ENCODE data around the gene PACS2.
A peak's percentile ranks its signal among the peaks of the same experiment; 100 is the strongest.
"Not testable (repeated sequence)": the region's sequence is repeated elsewhere in the genome, so short reads cannot be mapped to it uniquely, and the experiment has no call there.

Gene PACS2

DNA sequence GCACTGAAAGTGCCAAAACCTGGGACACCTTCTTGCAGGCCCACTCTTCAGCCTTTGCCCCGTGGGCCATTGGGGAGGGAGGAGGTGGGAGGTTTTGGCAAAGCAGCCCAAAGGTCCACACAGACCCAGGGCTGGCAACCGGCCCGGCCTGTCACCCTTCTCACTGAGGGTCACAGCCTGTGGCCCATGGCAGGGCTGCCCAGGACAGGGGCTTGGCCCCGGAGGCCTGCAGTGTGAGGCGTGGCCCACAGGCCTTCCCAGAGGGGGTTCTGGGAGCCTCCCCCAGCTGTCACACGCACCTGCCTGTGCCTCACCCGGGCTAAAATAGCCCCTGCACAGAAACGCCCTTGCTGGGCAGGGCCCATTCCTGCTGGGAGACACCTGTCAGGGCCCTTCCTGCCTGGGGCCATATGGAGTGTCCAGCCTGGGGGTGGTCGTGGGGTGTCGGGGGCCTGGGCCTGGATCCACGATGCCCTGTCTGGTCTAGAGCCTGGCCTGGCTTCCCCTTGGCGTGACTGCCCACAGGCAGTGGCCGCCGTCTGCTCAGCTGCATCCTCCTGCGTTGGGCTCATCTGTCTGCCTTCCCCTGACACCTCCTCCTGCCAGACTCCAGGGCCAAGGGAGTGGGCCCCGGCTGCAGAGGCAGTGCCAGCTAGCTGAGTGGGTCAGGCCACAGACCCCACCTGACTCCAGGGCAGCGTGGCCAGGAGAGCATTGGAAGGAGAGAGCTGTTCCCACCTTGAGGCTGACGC is 19.2 kb downstream of the PACS2 start:
- peak; percentile 43 for DNase-seq

DNA sequence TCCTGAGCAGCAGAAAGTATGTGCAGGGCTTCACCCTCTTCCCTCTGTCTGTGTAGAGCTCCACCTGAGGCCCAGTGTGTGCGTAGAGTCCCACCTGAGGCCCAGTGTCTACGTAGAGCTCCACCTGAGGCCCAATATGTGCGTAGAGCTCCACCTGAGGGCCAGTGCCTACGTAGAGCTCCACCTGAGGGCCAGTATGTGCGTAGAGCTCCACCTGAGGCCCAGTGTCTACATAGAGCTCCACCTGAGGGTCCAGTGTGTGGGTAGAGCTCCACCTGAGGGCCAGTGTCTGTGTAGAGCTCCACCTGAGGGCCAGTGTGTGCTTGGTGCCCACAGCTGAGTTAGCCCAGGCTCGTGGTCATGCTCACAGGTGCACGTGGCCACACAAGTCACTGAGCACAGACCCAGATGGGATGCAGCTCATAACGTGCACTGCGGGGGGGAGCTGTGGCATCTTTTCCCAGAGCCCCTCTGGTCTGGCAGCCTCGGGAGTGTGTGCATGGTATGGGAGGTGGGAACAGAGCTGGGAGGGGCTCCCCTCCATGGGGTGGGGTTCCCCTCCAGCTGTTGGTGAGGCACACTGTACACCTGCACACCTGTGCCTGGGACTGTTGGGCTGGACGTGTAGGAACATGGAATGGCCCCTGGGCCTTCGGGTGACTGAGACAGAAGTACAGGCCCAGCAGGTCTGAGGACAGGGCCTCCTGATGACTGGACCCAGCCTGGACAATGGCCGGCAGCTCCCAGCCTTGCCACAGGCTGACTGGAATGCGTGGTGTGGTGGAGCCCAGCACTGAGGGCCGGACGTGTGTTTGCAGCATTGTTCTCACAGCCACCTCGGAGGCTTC is 20.1 kb downstream of the PACS2 start:
- DNase-seq = no peak

GRCh38 chr14:105335231-105335542 is 20.6 kb downstream of the PACS2 start:
- DNase-seq = not testable (repeated sequence)

DNA sequence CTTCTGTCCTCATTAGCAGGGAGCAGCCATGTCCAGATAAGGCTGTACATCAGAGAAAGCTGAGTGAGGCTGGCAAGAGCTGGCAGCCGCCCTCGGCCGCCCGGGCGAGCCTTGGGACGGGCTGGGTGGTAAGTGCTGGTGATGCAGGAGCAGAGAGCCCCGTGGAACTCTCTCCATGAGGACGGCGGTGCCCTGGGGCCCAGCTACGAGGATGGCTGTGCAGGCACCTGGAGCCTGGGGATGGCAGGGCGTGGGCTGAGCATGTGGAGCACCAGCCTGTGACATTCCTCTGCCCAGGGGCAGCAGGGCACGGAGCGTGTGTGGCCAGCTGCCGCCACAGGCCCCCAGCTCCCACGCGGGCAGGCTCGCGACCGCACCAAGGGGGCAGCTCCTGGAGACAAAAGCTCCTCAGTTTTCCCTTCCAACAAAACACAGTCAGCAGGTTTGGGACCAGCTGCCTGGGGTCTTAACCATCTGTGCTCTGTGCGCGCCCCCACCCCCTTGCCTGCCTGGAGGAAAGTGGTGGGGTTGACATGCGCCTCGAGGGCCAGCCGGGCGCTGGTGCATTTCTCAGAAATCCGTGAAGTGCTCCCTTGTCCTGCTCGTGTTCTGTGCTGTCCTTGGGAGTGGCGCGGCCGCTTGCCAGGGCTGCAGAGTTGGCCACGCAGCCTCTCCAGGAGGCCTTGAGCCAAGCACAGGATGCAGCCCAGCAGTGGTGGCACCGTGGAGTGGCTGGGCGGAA is 21.4 kb downstream of the PACS2 start:
- DNase-seq = no peak

- no peak for DNase-seq
Measured at GRCh38 chr14:105336477-105337287, 22.1 kb downstream of the PACS2 start.

DNA sequence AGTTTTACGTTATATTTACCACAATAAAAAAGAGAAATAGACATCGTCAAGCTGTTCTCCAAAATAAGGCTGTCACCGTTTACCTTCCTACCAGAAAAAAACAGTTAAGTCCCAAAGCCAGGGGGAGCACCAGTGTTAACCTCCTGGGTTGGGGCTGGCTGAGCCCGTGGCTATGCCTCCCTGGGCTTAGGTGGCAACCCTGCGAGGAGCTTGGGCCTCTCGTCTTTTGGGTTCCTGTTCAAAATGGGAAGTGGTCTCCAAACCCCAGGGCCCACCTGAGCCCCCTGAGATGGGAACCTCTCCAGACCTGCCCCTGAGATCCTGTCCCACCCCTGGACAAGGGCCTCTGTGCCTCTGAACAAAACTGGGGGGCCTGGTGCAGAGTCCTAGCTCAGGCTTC is 22.9 kb downstream of the PACS2 start:
- no peak for DNase-seq

DNA sequence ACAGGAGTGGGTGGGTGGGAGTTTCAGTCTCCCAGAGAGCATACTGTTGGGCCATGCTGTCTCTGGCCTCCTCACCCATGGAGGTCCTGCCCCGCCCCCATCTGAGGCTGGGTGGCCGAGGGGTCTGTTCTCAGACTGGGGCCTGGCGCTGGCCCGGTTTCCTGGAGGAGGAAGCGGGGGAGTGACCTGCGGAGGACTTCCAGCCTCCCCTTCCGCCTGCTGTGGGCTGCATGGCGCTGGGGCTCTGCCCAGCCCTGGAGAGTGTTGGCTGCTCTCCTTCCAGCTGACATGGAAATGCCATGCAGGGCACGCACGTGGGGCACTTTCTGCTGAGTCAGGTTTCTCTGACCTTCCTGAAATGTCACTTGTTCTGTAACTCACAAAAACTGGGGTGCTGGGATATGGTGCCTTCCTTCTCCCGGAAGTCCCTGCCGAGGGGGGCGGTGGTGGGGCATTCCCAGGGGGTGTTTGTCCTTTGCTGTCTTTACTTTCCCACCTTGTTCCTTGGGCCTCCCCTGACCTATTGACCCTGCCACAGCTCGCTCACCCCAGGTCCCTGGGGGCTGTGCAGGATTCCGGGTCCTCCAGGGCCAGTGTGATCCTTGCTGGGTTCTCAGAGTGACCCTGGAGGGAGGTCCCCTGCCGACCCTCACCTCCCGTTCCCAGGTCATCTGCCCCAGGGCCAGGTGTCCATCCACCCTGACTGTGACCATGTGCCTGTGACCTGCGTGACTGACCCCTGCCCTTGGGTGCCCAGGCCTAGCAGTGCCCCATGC is 23.6 kb downstream of the PACS2 start:
- DNase-seq = no peak

DNA sequence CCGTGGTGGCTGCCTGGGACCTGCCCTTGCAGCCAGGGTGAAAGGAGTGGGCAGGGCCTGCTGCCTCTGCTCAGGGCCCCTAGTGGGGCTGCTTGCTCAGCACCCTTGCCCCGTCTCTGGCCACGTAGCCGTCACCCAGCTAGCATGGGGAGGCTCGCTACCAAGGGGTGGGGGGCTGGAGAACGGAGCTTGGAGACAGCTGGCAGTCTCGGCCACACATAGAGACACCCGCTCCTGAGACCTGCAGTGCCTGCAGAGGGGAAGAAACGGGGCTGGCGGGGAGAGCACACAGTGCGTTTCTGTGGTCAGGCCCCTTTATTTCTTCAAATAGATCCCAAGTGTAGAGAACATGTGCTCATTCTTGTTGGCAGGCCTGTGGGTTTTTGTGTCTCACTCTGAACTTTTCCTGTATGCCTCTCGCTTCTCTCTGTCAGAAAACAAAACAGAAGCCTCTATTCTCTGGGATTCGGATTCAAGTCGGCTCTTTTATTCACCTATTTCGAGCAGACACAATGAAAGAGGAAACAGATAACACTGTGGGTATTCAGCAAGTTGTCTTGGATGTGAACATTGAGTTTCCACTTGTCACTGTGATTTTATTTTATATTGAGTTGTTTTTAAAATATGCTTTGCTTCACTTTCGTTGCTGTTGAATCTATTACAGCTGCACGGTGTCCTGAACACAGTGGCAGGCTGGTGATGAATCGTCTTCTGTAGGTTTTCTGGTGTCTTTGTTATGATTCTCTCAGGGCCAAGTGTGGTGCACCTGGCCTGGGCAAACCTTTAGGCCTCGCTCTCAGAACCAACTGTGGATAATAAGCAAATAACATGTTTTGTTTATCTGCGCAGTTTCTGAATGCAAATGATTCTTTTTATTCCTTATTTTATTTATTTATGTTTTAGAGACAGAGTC is 26.5 kb downstream of the PACS2 start:
- DNase-seq = no peak

DNA sequence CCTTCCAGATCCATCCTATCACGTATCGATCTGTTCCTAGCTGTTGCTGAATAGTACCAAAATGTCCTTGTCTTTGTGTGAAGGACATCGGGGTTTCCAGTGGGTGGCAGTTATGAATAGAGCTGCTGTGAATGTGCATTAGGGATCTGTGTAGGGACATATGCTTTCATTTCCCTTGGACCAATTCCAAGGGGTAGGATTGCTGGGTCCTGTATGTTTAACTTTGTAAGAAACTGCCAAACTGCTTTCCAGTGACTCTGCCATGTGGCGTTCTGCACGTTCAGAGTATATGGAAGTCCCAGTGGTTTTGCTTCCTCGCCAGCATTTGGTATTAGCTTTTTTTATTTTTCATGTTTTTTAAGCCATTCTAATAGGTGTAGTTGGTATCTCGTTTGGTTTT is 28.6 kb downstream of the PACS2 start:
- DNase-seq = no peak

DNA sequence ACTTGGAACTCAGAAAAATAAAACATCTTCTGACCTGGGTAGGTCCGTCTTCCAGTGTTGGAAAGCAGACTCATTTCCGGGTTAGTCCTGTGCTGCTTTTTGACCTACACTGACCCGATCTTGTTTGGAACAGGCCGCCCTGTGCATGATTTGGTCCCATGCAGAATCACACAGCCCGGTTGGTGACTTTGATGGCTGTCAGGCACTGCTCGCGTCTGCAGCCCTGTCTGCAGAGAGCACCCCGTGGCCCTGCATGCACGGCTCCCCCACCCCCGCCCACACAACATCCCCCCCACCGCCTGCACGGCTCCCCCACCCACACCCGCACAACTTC is 31.6 kb downstream of the PACS2 start:
- no peak for DNase-seq

- DNase-seq = no peak
Measured at GRCh38 chr14:105346876-105347586, 32.5 kb downstream of the PACS2 start.

- DNase-seq = no peak
Measured at GRCh38 chr14:105347587-105347968, 33.0 kb downstream of the PACS2 start.

DNA sequence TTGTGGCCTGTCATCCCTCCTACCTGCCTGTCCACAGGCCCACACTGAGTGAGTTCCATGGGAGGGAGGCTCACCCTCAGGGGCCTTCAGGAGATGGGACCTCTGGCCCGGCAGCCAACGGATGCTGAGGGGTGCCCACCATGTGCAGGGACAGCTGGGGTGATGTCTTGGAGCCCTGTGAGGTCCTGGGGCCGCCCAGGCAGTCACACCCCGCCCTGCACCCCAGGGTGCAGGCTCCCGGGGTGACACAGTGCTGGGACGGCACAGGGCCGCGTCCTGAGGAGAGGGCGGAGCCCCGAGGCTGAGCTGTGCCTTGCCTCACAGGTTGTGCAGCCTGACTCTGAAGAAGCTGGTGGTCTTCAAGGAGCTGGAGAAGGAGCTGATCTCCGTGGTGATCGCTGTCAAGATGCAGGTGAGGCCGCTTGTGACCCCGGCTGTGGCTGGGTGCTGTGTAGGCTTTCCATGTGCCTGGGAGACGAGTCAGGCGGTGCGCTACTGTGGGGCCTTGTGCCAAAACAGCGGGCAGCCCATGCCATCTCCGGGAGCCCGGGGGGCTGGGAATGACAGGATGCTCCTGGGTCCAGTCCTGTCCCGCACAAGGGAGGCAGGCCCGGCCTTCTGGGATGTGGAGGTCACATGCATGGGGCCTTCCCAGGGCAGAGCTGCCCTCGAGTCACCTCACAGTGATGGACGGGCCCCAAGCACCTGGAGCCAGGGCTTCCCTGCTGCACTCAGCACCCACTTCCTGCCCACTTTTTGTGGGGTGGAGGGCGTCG is 33.8 kb downstream of the PACS2 start:
- no peak for DNase-seq

GRCh38 chr14:105348945-105349699 is 34.6 kb downstream of the PACS2 start:
- DNase-seq = no peak

DNA sequence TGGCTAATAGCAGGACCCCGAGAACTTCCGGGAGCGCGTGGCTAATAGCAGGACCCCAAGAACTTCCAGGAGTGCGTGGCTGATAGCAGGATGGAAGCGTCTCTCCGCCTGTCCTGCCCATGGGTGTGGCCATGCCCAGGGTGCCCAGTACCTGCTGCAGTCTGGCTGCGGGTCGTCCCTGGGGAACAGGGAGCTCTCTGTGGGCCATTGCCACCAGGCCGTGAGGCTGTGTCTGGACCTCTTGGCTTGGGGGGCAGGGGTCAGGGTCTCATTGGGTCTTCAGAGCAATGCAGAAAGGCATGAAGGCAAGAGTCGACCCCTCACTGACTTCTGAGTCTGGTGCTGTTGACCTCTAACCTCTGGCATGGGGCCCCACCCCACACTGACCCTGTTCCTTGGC is 35.4 kb downstream of the PACS2 start:
- DNase-seq = no peak

GRCh38 chr14:105350450-105351244 is 36.1 kb downstream of the PACS2 start:
- no peak for DNase-seq

DNA sequence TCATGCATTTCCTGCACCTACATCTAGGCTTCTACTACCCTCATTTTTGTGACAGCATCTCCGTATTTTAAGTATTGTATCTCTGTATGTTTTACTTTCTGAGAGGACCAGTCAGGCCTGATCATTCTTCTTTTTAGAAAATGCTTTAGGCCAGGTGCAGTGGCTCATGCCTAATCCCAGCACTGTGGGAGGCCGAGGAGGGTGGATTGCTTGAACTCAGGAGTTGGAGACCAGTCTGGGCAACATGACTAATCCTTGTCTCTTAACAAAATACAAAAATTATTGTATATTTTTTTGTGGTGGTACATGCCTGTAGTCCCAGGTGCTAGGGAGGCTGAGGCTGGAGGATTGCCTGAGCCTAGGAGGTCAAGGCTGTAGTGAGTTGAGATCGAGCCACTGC is 36.9 kb downstream of the PACS2 start:
- DNase-seq = no peak
